ES-I3 (cell line): ENCODE measurements around the gene IL25.

ENCODE experiments used
- H3K36me3 ChIP-seq: 2 replicates; pipeline ENCODE4 v1.6.1; 2013; ENCODE audit warnings: mild to moderate bottlenecking, low read length, control low read depth, moderate library complexity; ENCODE audit not compliant: insufficient read depth
- H3K4me1 ChIP-seq: 2 replicates; pipeline ENCODE4 v1.6.1; 2013; ENCODE audit warnings: mild to moderate bottlenecking, control low read depth, low read length; ENCODE audit not compliant: insufficient read depth
- H3K9ac ChIP-seq: 2 replicates; pipeline ENCODE4 v1.6.1; 2013; ENCODE audit warnings: low read depth, mild to moderate bottlenecking, low read length, moderate library complexity
- H3K9me3 ChIP-seq: 2 replicates; pipeline ENCODE4 v1.6.1; 2013; ENCODE audit warnings: mild to moderate bottlenecking, low read length, moderate library complexity; ENCODE audit not compliant: control insufficient read depth, insufficient read depth

The IL25 gene

DNA sequence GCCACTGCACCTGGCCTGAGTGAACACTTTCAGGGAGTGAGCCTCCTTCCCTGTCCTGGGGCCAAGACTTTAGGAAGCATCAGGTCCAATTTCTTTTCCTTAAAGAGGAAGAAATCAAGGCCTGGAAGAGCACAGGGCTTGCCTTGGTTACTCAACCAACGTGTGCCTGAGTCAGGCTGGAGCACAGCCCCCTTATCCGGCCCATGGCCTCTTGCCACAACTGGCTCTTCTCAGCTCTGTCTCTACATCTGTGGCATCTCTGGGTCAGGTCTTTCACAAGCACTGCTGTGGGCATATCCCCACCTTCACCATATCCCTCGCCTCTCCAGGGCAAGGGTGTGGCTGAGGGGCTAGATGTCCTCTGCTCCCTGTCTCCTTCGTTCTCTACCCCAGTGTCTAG, 28.7 kb downstream of the IL25 start:
- no peaks in the 10 kb centered on the region for H3K36me3 ChIP-seq
- no peak overlapping the region for H3K9ac ChIP-seq
- no peaks in the 10 kb centered on the region for H3K9me3 ChIP-seq
- no peaks in the 10 kb centered on the region; the same call in 1 of the 2 replicates for H3K4me1 ChIP-seq

DNA sequence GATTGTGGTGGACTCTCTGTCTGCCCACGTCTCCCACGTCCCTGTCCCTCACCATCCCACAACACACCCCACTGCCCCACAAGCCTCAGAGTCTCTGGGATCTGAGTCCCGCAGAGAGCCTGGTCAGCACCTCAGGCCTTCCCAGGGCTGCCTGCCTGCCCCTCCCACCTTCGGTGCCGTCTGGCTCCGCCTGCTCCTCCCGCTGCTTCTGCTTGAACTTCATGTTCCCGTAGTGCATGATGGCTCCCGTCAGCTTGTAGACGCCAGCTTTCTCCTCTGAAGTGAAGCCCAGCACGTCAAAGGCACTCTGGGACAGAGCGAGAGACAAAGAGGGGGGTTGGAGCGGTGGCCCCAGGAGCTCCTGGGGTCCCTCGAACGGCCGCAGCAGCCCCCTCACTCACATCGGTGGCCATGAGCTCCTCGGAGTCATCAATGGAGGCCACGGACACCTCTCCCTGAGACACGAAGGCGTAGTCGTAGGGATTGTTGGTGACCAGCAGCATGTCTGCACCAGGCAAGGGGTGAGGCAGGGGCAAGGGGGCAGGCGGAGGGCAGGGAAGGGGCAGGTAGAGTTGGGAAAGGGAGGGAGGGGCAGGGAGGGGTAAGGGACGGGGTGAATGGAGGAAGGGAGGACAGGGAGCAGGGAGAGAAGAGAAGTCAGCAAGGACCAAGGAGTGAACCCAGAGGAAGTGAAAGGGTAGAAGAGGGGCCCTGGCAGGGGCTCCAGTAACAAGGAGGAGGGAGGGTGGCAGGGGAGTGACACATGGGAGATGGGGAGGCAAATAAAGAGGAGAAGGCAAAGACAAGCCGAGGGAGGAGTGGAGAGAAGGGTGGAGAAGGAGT, 29.9 kb downstream of the IL25 start:
- Histone ChIP-seq H3K9me3 (no peaks in the 10 kb centered on the region), H3K4me1 (no peaks in the 10 kb centered on the region; the same call in 1 of the 2 replicates), H3K9ac (peak overlapping the region; percentile 38; the same call in 1 of the 2 replicates), H3K36me3 (no peaks in the 10 kb centered on the region)

DNA sequence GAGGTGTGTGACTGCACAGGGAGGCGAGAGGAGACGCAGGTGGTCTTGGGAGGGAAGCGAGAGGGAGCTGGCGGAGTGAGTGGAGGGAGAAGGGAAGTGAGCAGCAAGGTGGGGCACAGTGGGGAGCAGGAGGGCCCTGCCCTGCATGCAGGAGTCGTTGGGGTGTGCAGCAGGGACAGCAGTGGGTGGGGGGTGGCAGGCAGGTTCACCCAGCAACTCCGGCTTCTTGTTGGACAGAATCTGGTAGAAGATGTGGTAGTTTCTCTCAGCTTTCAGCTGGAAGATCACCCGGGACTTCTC, 30.5 kb downstream of the IL25 start:
- Histone ChIP-seq H3K4me1 (no peaks in the 10 kb centered on the region; the same call in 1 of the 2 replicates), H3K9ac (no peak overlapping the region; the same call in 1 of the 2 replicates), H3K36me3 (no peaks in the 10 kb centered on the region), H3K9me3 (no peaks in the 10 kb centered on the region)

DNA sequence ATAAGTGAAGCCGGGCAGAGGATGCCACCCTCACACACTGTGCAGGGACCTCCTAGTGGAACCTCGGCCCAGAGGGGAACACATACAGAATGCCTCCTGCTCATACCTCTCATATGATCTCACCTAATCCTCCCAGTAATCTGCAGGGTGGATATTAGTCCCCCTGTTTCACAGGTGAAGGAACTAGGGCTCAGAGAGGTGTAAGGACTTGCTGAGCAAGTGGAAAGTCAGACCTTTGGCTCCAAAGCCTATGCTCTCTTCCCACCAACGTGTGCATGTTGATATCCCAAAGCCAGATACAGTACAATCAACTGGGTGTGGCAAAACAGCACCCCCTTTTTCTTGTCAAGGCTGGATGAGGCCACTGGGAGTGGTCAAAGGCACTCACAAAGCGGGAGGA, 31.3 kb downstream of the IL25 start:
- H3K4me1 ChIP-seq = no peaks in the 10 kb centered on the region; the same call in 1 of the 2 replicates
- H3K9me3 ChIP-seq = no peaks in the 10 kb centered on the region
- no peak overlapping the region for H3K9ac ChIP-seq
- H3K36me3 ChIP-seq = no peaks in the 10 kb centered on the region

DNA sequence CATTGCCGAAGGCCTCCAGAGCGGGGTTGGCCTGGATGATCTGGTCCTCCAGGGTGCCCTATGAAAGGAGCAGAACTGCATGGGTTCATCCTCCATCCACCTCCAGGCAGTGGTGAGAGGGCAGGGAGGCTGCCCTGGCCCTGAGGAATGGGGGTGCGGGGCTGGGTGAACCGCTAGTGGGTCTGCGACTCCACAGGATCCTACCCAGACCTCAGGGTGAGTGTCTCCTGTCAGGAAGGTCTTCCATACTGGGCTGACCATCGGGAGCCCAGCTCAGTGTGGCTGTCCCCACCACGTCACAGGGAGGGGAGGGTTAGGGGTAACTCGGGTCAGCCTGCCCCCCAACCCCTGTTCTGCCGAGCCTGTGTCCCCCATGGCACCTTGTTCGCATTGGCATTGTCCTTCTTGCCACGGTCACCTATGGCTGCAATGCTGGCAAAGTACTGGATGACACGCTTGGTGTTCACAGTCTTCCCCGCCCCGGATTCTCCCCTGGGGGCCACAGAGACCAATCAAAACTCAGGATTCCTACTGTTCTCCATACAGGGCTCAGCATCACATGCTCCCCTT, 31.8 kb downstream of the IL25 start:
- Histone ChIP-seq H3K36me3 (no peaks in the 10 kb centered on the region), H3K9me3 (no peaks in the 10 kb centered on the region), H3K4me1 (no peaks in the 10 kb centered on the region; the same call in 1 of the 2 replicates), H3K9ac (no peak overlapping the region)

DNA sequence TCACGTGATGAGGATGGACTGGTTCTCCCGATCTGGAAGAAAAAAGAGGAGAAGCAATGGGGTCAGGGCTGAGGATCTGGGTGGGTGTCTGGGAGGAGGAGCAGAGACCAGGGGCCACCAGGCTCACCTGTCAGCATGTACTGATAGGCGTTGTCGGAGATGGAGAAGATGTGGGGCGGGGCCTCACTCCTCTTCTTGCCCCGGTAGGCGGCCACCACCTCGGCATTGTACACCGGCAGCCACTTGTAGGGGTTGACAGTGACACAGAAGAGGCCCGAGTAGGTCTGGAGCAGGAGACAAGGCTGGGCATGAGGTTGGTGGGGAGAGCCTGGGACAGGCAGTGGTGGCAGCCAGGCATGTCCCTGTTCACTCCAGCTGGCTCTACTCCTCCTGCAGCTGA, 32.5 kb downstream of the IL25 start:
- H3K4me1 ChIP-seq = no peaks in the 10 kb centered on the region; the same call in 1 of the 2 replicates
- no peaks in the 10 kb centered on the region for H3K9me3 ChIP-seq
- H3K9ac ChIP-seq = no peak overlapping the region
- no peaks in the 10 kb centered on the region for H3K36me3 ChIP-seq

DNA sequence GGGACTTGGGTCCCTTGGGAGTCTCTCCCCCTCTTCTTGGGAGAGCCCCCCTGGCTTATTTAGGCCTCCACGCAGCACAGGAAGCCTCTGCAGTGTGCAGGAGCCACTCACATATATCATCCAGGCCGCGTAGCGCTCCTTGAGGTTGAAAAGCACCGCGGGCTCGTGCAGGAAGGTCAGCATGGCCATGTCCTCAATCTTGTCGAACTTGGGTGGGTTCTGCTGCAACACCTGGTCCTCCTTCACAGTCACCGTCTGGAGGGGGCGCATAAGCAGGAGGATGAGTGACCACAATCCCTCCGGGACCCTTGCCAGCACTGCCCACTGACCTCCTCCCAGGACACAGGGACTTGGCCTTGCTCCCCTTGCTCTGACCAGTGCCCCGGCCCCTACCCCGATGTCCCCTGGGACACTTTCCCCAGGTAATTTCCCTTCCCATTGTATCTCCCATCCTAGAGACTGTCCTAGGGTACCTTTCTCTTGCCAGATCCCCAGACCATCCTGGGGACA, 33.0 kb downstream of the IL25 start:
- Histone ChIP-seq H3K9ac (no peak overlapping the region), H3K36me3 (no peaks in the 10 kb centered on the region), H3K9me3 (no peaks in the 10 kb centered on the region), H3K4me1 (no peaks in the 10 kb centered on the region; the same call in 1 of the 2 replicates)

DNA sequence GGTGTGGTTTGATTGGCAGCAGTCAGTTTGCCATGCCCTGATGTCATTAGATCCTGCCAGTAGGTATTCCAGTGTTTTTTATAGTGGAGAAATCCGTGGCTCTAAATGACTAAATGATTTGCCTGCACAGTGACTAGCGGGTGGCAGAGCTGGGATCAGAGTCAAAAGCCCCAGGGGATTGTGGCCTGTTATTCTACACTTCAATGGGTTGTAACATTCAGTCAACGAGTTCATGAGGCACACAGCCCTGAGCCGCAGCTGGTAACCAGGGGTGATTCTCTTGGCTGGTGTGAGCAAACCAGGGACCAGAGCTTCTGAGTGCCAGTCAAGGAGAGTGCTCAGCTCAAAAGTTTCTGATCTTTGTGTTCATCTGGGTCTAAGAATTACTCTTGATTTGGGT, 33.6 kb downstream of the IL25 start:
- Histone ChIP-seq H3K36me3 (no peaks in the 10 kb centered on the region), H3K4me1 (no peaks in the 10 kb centered on the region; the same call in 1 of the 2 replicates), H3K9me3 (no peaks in the 10 kb centered on the region), H3K9ac (no peak overlapping the region)

DNA sequence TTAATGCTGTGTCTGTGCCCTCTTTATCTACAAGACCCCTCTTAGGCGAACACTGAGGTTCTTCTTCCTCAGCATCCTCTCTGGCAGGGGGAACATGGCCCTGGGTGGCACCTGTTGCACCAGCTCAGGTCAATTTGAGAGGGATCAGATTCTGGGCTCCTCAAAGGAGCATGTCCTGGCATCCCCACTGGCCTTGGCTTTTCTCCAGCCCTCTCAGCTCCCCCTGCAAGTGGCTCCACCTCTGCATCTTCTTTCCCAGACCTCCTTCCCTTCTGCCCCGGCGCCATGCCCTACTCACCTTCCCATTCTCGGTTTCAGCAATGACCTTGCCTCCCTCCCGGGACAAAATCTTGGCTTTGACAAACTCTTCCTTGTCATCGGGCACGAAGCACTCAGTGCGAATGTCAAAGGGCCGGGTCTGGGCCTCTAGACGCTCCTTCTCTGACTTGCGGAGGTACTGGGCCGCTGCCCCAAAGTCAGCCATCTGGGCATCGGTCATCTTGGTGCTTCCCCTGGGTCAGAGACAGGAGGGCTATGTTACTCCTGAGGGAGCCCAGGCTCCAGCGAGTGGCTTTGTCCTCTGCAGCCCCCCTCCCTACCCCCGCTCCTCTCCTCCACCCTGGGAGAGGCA, 34.2 kb downstream of the IL25 start:
- Histone ChIP-seq H3K4me1 (no peaks in the 10 kb centered on the region; the same call in 1 of the 2 replicates), H3K9ac (no peak overlapping the region), H3K36me3 (no peaks in the 10 kb centered on the region), H3K9me3 (no peaks in the 10 kb centered on the region)

DNA sequence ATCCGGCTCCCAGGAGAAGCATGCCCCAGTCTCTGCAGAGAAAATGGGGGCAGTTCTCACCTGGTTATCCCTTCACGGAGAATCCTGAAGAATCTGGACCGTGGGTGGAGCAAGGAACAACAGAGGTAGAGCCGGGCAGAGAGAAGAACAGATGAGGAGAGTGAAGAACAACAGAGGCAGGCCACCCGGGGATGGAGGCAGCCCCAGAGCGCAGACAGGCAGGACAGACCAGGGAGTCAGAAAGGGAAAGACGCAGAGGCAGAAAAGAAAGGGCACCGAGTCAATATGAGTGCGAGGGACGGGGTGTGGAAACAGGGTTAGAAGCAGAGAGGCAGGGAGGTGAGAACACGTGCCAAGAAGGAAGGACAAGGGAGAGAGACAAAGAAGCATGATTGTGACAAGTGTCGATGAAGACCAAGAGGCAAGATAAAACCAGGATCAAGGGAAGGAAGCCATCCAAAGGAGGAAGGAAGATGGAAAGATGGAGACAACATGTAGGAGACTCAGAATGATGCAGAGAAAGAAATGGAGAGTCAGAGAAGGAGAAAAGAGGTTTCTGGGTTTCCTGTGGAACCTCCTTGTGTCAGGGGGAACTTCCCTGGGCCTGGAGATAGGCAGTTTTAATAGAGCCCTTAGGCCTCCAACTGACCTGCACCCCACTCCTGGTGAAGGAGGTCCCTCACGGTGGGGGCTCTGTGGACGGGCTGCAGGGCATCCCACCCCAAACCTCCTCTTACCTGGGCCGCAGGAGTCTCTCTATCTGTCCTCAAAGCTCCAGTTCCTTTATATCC, 35.1 kb downstream of the IL25 start, which contains the start of gene MYH6:
TSS of gene MYH6 (minus strand) at position 758 of the 791 bp plus-strand sequence. CDS start 1,050 bp downstream, outside the sequence.
- Histone ChIP-seq H3K36me3 (no peaks in the 10 kb centered on the region), H3K9me3 (no peaks in the 10 kb centered on the region), H3K9ac (no peak within 1 kb of the TSS), H3K4me1 (no peaks in the 10 kb centered on the region)

DNA sequence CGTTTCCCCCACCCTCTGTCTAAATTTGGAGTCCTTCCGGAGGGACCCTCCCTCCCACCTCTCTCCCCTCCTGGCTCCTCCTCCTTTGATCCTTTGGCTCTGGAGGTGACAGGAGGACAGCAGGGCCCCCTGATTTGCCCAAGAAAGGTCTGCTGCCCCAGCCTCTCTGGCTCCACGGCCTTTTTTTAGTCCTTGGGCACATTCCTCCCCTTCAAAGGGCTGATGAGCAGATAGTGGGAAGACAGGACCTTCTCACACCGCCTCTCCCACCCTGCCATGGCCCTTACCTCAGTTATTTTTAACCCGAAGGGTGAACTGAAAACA, 35.7 kb downstream of the IL25 start:
- no peaks in the 10 kb centered on the region for H3K36me3 ChIP-seq
- H3K4me1 ChIP-seq = no peaks in the 10 kb centered on the region
- no peak overlapping the region for H3K9ac ChIP-seq
- H3K9me3 ChIP-seq = no peaks in the 10 kb centered on the region

DNA sequence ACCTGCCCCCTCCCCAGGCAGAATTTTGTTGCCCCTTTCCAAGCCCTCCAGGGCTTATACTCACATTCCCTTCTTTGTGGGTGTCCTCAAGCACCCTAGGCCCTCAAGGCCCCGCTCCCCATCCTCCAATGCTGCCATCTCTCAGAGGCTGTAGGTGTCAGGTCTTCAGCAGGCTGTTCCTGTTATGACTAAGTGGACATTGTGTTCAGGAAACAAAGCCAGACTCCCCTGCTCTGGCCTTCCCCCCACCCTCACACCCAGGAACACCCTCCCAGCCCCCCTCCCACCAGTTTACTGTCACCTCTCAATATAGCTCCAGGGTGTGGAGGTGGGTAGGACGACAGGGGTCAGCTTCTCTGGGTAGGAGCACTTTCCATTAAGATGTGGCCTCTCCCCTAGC, 36.9 kb downstream of the IL25 start:
- Histone ChIP-seq H3K9ac (no peak overlapping the region), H3K36me3 (no peaks in the 10 kb centered on the region), H3K9me3 (no peaks in the 10 kb centered on the region), H3K4me1 (no peaks in the 10 kb centered on the region)

DNA sequence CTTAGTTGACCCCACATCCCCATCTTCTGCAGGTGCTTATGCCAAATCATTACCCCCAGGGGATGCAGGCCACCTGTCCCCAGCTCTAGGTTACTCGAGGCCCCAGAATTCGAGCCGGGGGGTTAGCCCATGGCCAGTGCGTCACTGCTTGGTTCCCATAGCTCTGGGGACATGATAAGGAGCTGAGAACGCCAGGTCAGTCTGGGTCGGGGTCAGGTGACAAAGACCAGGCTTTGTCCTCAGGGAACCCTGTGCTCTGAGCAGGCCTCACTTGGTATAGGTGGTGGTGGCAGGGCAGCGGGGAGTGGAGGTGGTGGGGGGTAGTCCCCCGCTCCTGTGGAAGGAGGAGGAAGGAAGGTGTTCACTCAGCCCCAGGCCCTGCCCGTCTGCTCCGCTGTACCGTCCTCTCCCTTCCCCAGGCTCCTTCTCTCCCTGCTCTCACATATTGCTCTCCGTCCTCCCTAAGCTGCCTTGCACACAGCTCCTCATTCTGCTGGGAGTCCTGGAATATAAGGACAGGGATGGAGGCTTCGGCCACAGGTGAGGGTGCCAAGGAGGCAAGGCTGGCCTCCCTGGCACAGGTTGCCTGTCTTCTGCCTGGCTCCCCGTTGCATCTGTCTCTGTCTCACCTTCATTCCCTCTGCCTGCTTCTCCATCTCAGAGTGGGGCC, 37.5 kb downstream of the IL25 start:
- no peaks in the 10 kb centered on the region for H3K9me3 ChIP-seq
- no peaks in the 10 kb centered on the region for H3K36me3 ChIP-seq
- no peaks in the 10 kb centered on the region for H3K4me1 ChIP-seq
- H3K9ac ChIP-seq = no peak overlapping the region
